GM23338 (cell line): Measurements from ENCODE around the gene PACS2.

ENCODE experiments used
- CREB1 ChIP-seq: fragments of 250-450 bp; sonication (Bioruptor Pico); IDR thresholded peaks from 2 replicates; pipeline ENCODE4 v1.5.0; 2020; ENCODE audit warnings: low read depth, mild to moderate bottlenecking, moderate library complexity
- CTCF ChIP-seq, 2 experiments: fragments of 200-600 bp in 1 of 2; sonication (generic) in 1 of 2; conservative IDR thresholded peaks; 2 replicates each; pipeline versions ENCODE4 v1.5.1 to v1.6.1; 2016 to 2017; ENCODE audit warnings: antibody characterized with exemption in 2 of 2, low read depth in 2 of 2, mild to moderate bottlenecking in 2 of 2, moderate library complexity in 1 of 2
- EZH2 ChIP-seq: fragments of 200-600 bp; sonication (generic); IDR thresholded peaks from one replicate; pipeline ENCODE4 v1.8.0; 2017; ENCODE audit warnings: antibody characterized with exemption, mild to moderate bottlenecking, low read depth; ENCODE audit not compliant: unreplicated experiment
- POLR2AphosphoS5 ChIP-seq: IDR thresholded peaks from 2 replicates; pipeline ENCODE4 v1.6.1; 2016; ENCODE audit warnings: antibody characterized with exemption, low read depth

GRCh38 chr14:105366386-105367074, 52.0 kb downstream of the PACS2 start:
- TF ChIP-seq CTCF (conservative IDR thresholded peaks at IDR 0.05; ENCODE audit: low read depth in 2 of 2) = no peak
- TF ChIP-seq EZH2 = no peak
- no peak for TF ChIP-seq CREB1
- TF ChIP-seq POLR2AphosphoS5 = no peak
